Adrenal gland (tissue), 12 donors: Measurements from ENCODE around the gene MCM7. TPM values are rescaled to one million over a fixed set of nuclear protein-coding genes. Genes with fewer than 3 reads are reported as not detected.
A peak's percentile ranks its signal among the peaks of the same experiment; 100 is the strongest.

Experiments used
- DNase-seq, 7 donors: peaks; one replicate each; pipeline ENCODE4 v3.0.0-alpha.2; 2019 to 2020
- H3K27ac ChIP-seq, 5 donors: fragments of 200-600 bp; sonication (generic) in 4 of 5; 1 replicate in 3 of 5; 2 replicates in 2 of 5; pipeline versions ENCODE4 v1.5.1 to v1.8.0; 2016 to 2020; ENCODE audit warnings: mild to moderate bottlenecking in 1 of 5
- H3K27me3 ChIP-seq: fragments of 200-600 bp; 2 replicates; pipeline ENCODE4 v1.8.0; 2021
- H3K36me3 ChIP-seq, 2 donors: fragments of 200-600 bp; replicated peaks in 1 of 2; 1 replicate in 1 of 2; 2 replicates in 1 of 2; pipeline versions ENCODE4 v1.5.1 to v1.8.0; 2018 to 2022
- H3K4me1 ChIP-seq, 2 donors: fragments of 200-600 bp; replicated peaks in 1 of 2; 1 replicate in 1 of 2; 2 replicates in 1 of 2; pipeline versions ENCODE4 v1.5.1 to v1.8.0; 2018 to 2021
- H3K4me3 ChIP-seq, 4 donors: fragments of 200-600 bp; sonication (generic) in 3 of 4; one replicate each; pipeline ENCODE4 v1.5.1; 2016 to 2018
- H3K9me3 ChIP-seq, 3 donors: fragments of 200-600 bp; sonication (generic) in 1 of 3; replicated peaks in 1 of 3; 1 replicate in 2 of 3; 2 replicates in 1 of 3; pipeline versions ENCODE4 v1.5.1 to v1.8.0; 2016 to 2021
- CTCF ChIP-seq, 6 experiments: fragments of 450-650 bp in 4 of 6; fragments of 200-600 bp in 2 of 6; sonication (generic) in 1 of 6; IDR thresholded peaks; 1 replicate in 5 of 6; 2 replicates in 1 of 6; pipeline versions ENCODE4 v1.5.1 to v1.8.0; 2016 to 2021; ENCODE audit warnings: antibody characterized with exemption in 6 of 6, mild to moderate bottlenecking in 2 of 6, moderate library complexity in 1 of 6
- POLR2A ChIP-seq, 2 donors: fragments of 450-650 bp; IDR thresholded peaks; one replicate each; pipeline ENCODE4 v1.6.1; 2017; ENCODE audit warnings: antibody characterized with exemption in 2 of 2, mild to moderate bottlenecking in 2 of 2, moderate library complexity in 1 of 2
- WGBS, 4 donors: extraction: QIAGEN DNeasy Blood & Tissue Kit in 2 of 4; methylation state at CpG; one replicate each; pipeline versions ENCODE4 v1.1.5 to v1.1.7; 2013 to 2017; 5-methylcytosine and 5-hydroxymethylcytosine counted together
- intact Hi-C, 2 donors: fragments of 100-400 bp; cut with DNase I; formaldehyde crosslinking; loops; one replicate each; pipeline versions ENCODE4 v1.14.1 to v1.15.0; 2022 to 2023
- polyA plus RNA-seq, 3 donors: library from polyadenylated mRNA; stranded (reverse); fragments of 200-250 nt in 2 of 3; fragments of 350-450 nt in 1 of 3; fragmentation: Illumina TruSeq in 1 of 3; extraction: RNeasy Lipid Tissue Mini Kit (QIAGEN cat#74804) in 1 of 3; gene quantifications; one replicate each; pipeline ENCODE4 v1.2.3, GENCODE V29; 2013 to 2014
- total RNA-seq, 9 donors: library from RNA; depleted of rRNA in 4 of 9; stranded (reverse); fragments of >200 nt in 4 of 9; fragments of 120-200 nt in 1 of 9; fragmentation: NEBNext Ultra II Directional in 1 of 9; extraction: Animal tissue kit (Norgen Biotek cat#: 25700) in 1 of 9; gene quantifications; one replicate each; pipeline versions ENCODE4 v1.1.0 to v1.2.4, GENCODE V29; 2013 to 2023
- donor health status: healthy with polysubstance abuse.
- donor health status: Bipolar disorder and iron deficiency.
- donor health status: DM: yes; HTN: yes; CAD: no.
- donor health status: DM: no; HTN: no; CAD: no.
- donor health status: DM: no; HTN: no; CAD: no.
- donor health status: DM: yes; HTN: yes; CAD: no.

Gene MCM7
- total and polyA plus RNA-seq, 12 donors, result 12.2 to 72.3 (median 30.6) TPM

GRCh38 chr7:100080907-100081534 is 20.2 kb downstream of the MCM7 start:
- intact Hi-C loops, result no loop called here
- H3K9me3 ChIP-seq, result no peaks in the 10 kb centered on the region
- 1 to 3% (median 1%) methylated on average over 10 to 34 of the region's 34 CpGs for WGBS, 4 donors

DNA sequence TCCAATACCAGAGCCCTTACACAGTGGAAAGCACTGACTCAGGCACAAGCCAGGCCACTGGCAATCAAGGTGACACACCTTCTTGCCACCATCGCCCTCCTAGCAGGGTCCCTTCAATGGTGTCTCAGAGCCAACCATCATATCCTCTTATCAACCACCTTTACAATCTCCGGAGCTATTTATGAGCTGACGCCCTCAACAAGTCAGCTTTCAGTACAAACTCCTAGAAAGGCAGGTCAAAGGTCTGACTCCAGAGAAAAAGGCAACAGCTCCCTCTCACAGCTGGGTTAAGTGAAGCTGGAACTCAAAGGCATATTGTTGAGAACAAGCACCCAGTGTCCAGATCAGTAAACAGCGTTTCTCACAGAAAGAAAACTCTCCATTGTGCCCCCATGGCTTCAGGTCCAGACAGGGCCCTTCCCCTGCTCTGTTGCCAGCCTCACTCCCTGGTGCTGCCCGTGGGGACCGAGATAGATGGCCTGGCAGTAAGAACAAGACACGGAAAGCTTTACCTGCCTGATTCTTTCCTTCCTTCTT is 22.1 kb downstream of the MCM7 start:
- DNase-seq, result no peak
- H3K36me3 ChIP-seq, result peaks cover 0 to 41% of the 10 kb centered on the region in 2 donors
- no peak overlapping the region for H3K27ac ChIP-seq
- peaks cover 16 to 26% of the 10 kb centered on the region in 2 donors for H3K4me1 ChIP-seq
- TF ChIP-seq POLR2A (IDR thresholded peaks at IDR 0.05), result no peak
- TF ChIP-seq CTCF (IDR thresholded peaks at IDR 0.05), result no peak
- intact Hi-C loops, result no loop called here
- 71 to 80% (median 75%) methylated on average over 6 to 7 of the region's 7 CpGs for WGBS, 4 donors
- H3K9me3 ChIP-seq, result no peaks in the 10 kb centered on the region
- H3K27me3 ChIP-seq, result no peaks in the 10 kb centered on the region
- H3K4me3 ChIP-seq, result no peak overlapping the region

More at GRCh38 chr7:100080907-100081534, 20.2 kb downstream of the MCM7 start:
- Histone ChIP-seq H3K36me3 (peaks cover 0 to 22% of the 10 kb centered on the region in 2 donors), H3K27me3 (no peaks in the 10 kb centered on the region), H3K4me3 (peak overlapping the region; percentile 58 to 94 (median 70)), H3K4me1 (peaks cover 16 to 26% of the 10 kb centered on the region in 2 donors), H3K27ac (peak overlapping the region in 4 of 5 donors; percentile 66 to 94 (median 78))
- peak in 1 of 7 donors; percentile 37 for DNase-seq
- no peak for TF ChIP-seq CTCF (IDR thresholded peaks at IDR 0.05)
- TF ChIP-seq POLR2A (IDR thresholded peaks at IDR 0.05), result no peak

GRCh38 chr7:100077205-100077604 is 24.0 kb downstream of the MCM7 start:
- intact Hi-C loops, result no loop called here
- H3K4me3 ChIP-seq, result no peak overlapping the region
- TF ChIP-seq POLR2A (IDR thresholded peaks at IDR 0.05), result no peak
- no peak for TF ChIP-seq CTCF (IDR thresholded peaks at IDR 0.05)
- WGBS, 4 donors, result 69 to 84% (median 78%) methylated on average over 4 of the region's 4 CpGs
- no peak overlapping the region for H3K27ac ChIP-seq
- H3K4me1 ChIP-seq, result peaks cover 13 to 20% of the 10 kb centered on the region in 2 donors
- peaks cover 0 to 60% of the 10 kb centered on the region in 2 donors for H3K36me3 ChIP-seq
- peaks cover 0 to 3% (median 0%) of the 10 kb centered on the region in 3 donors for H3K9me3 ChIP-seq
- no peaks in the 10 kb centered on the region for H3K27me3 ChIP-seq
- no peak for DNase-seq

DNA sequence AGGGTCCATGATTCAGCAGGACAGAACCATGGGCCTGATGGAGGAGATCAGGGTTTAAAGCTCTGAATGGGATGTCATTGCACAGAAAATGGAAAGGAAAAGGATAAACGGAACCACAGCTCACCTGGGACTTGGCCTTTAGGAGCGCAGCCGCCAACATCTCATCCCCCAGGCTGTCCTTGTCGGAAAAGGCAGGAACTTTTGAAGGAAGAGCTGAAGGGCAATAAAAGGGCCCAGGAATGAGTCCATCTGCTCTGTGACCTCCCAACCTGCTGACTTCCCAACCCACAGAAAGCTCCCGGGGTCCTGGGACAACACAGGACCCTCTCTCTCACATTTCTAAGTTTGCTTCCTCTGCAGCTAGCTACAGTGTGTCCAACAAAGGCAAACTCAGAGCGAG is 25.8 kb downstream of the MCM7 start:
- 86 to 98% (median 94%) methylated on average over 6 of the region's 6 CpGs for WGBS, 4 donors
- DNase-seq, result no peak

More for the DNA sequence above, 25.8 kb downstream of the MCM7 start:
- no peak overlapping the region for H3K27ac ChIP-seq
- peaks cover 0 to 78% of the 10 kb centered on the region in 2 donors for H3K36me3 ChIP-seq
- peaks cover 0 to 19% (median 0%) of the 10 kb centered on the region in 3 donors for H3K9me3 ChIP-seq
- intact Hi-C loops, result no loop called here
- TF ChIP-seq CTCF (IDR thresholded peaks at IDR 0.05) (no peak), POLR2A (IDR thresholded peaks at IDR 0.05) (no peak)
- no peak overlapping the region for H3K4me3 ChIP-seq
- H3K4me1 ChIP-seq, result peaks cover 3 to 11% of the 10 kb centered on the region in 2 donors
- no peaks in the 10 kb centered on the region for H3K27me3 ChIP-seq
